Breast epithelium (tissue), 3 donors: ENCODE data around the gene SEMA4D.

Source experiments
- CTCF ChIP-seq, 3 donors: fragments of 450-650 bp; IDR thresholded peaks; one replicate each; pipeline ENCODE4 v1.5.1; 2016 to 2017; ENCODE audit warnings: antibody characterized with exemption in 3 of 3, mild to moderate bottlenecking in 3 of 3, moderate library complexity in 3 of 3
- POLR2A ChIP-seq: fragments of 450-650 bp; IDR thresholded peaks from one replicate; pipeline ENCODE4 v1.6.1; 2016; ENCODE audit warnings: antibody characterized with exemption, mild to moderate bottlenecking, moderate library complexity
- POLR2AphosphoS5 ChIP-seq, 3 donors: sonication (generic); formaldehyde crosslinking; IDR thresholded peaks; one replicate each; pipeline ENCODE4 v1.6.1; 2017; ENCODE audit warnings: antibody characterized with exemption in 3 of 3

GRCh38 chr9:89532478-89532877 is 34.6 kb upstream of the SEMA4D start:
- TF ChIP-seq POLR2A (no peak), CTCF (IDR thresholded peaks at IDR 0.05) (no peak), POLR2AphosphoS5 (IDR thresholded peaks at IDR 0.05) (no peak)
